Measurements from ENCODE around the gene TTLL3. TPM values are rescaled to one million over a fixed set of nuclear protein-coding genes. Genes with fewer than 3 reads are reported as not detected.

Gene TTLL3
- total and polyA plus RNA-seq, 2 of the 4 experiments (the other 2 are of a cell fraction), result 6.8 to 43.4 TPM

- ATAC-seq (ENCODE audit: low read depth), result no peak
- peaks cover 40% of the 10 kb centered on the region for H3K36me3 ChIP-seq (ENCODE audit: control insufficient read depth, insufficient read depth, low read length)
- H2BK120ac ChIP-seq (ENCODE audit: low read depth, low read length), result no peak overlapping the region
- peaks cover 14% of the 10 kb centered on the region for H3K9me1 ChIP-seq (ENCODE audit: insufficient read depth, low read length)
- no peak overlapping the region for H4K5ac ChIP-seq (ENCODE audit: low read depth, low read length)
- H3K14ac ChIP-seq (replicated peaks; ENCODE audit: low read depth, low read length), result no peak overlapping the region
- TF ChIP-seq MAFK (IDR thresholded peaks at IDR 0.05; ENCODE audit: low read depth, low read length), result no peak
- TF ChIP-seq MXI1 (IDR thresholded peaks at IDR 0.05; ENCODE audit: borderline replicate concordance, low read depth, low read length), result no peak
- no peak for TF ChIP-seq RCOR1 (IDR thresholded peaks at IDR 0.05; ENCODE audit: insufficient replicate concordance, low read length)
- no peak for TF ChIP-seq RAD21 (IDR thresholded peaks at IDR 0.05; ENCODE audit: low read length)
- no peak for TF ChIP-seq ELK1 (IDR thresholded peaks at IDR 0.05; ENCODE audit: borderline replicate concordance, low read depth, low read length)
- no peak for TF ChIP-seq USF2 (IDR thresholded peaks at IDR 0.05; ENCODE audit: low read depth, low read length)
- no peak for TF ChIP-seq BHLHE40 (IDR thresholded peaks at IDR 0.05; ENCODE audit: low read depth, low read length)
- TF ChIP-seq CTCF (conservative IDR thresholded peaks at IDR 0.05; ENCODE audit: low read depth, low read length), result no peak
- no peak overlapping the region for H2AFZ ChIP-seq (replicated peaks; ENCODE audit: low read length, poor library complexity)
- BruUV-seq (replicated peaks), result no TSS peak
- no peak for DNase-seq
- no peak overlapping the region for H3K9ac ChIP-seq (ENCODE audit: low read depth, low read length)
- H3K27ac ChIP-seq (ENCODE audit: insufficient read depth, low read length), result no peak overlapping the region
- no peak overlapping the region for H3K4me2 ChIP-seq (ENCODE audit: low read depth, low read length)
- in situ Hi-C loops (cut with MboI; ENCODE audit: low sequenced_read_pairs), result no loop called here
- dilution Hi-C loops (cut with HindIII; ENCODE audit: low sequenced_read_pairs, unreplicated experiment), result no loop called here
- WGBS, 2 experiments (ENCODE audit: extremely low coverage in 2 of 2, insufficient read length in 1 of 2), result 86% methylated on average over 1 of the region's 5 CpGs; no CpG with 5 or more reads in 1 of the 2 experiments
- peaks cover 31% of the 10 kb centered on the region; the same call in 1 of the 2 replicates for H4K20me1 ChIP-seq (ENCODE audit: insufficient read depth, low read length)
- H3K4ac ChIP-seq (ENCODE audit: low read depth, low read length), result no peak overlapping the region
- H2BK5ac ChIP-seq (ENCODE audit: low read depth, low read length, poor library complexity, severe bottlenecking), result no peak overlapping the region
- no peak overlapping the region for H3K4me3 ChIP-seq (ENCODE audit: insufficient read depth, low read depth, low read length)
- no peaks in the 10 kb centered on the region for H3K9me3 ChIP-seq (ENCODE audit: control insufficient read depth, insufficient read depth, low read length)
- peaks cover 9% of the 10 kb centered on the region for H3K4me1 ChIP-seq (ENCODE audit: control insufficient read depth, insufficient read depth, low read length)
- H3K23ac ChIP-seq (ENCODE audit: low read depth, low read length), result no peak overlapping the region
- no peak overlapping the region for H3K18ac ChIP-seq (ENCODE audit: low read depth, low read length)
- H3K79me1 ChIP-seq (ENCODE audit: low read depth in 1 of 2, low read length in 2 of 2), result peaks cover 45 to 66% of the 10 kb centered on the region in 2 experiments
- H3K56ac ChIP-seq (ENCODE audit: extremely low read depth, insufficient read depth, low read length), result no peak overlapping the region
- no peak overlapping the region for H4K91ac ChIP-seq (ENCODE audit: insufficient read depth, low read depth, low read length)
- H2AK5ac ChIP-seq (ENCODE audit: low read depth, low read length), result no peak overlapping the region
- H3K27me3 ChIP-seq (ENCODE audit: control insufficient read depth, insufficient read depth, low read length), result no peaks in the 10 kb centered on the region
- no peak overlapping the region; the same call in 2 of the 3 replicates for H2BK15ac ChIP-seq (ENCODE audit: low read depth, low read length)
- intact Hi-C loops (cut with micrococcal nuclease), result no loop called here
- H2BK20ac ChIP-seq (ENCODE audit: low read depth, low read length), result no peak overlapping the region
- POLR2A ChIA-PET (ENCODE audit: unreplicated experiment), result no interaction called here
- H2AK9ac ChIP-seq (replicated peaks; ENCODE audit: low read depth, low read length, poor library complexity), result no peak overlapping the region
- CTCF ChIA-PET, result no interaction called here
- no peak overlapping the region for H4K8ac ChIP-seq (ENCODE audit: low read depth in 2 of 2, low read length in 2 of 2)
These were observed 14.9 kb upstream of the TTLL3 start for GRCh38 chr3:9795207-9795606.
